C4-2B (cell line): ENCODE data around the gene ZNF366.

Experiments
- H3K27ac ChIP-seq: fragments of 450-650 bp; 2 replicates; pipeline ENCODE4 v1.5.1; 2017
- CTCF ChIP-seq: fragments of 450-650 bp; conservative IDR thresholded peaks from 2 replicates; pipeline ENCODE4 v1.5.1; 2017; ENCODE audit warnings: mild to moderate bottlenecking
- ZFX ChIP-seq: fragments of 450-650 bp; IDR thresholded peaks from 2 replicates; pipeline ENCODE4 v1.6.1; 2017

Gene ZNF366

GRCh38 chr5:72451741-72452505 lies 55.3 kb downstream of the ZNF366 start:
- no peak overlapping the region for H3K27ac ChIP-seq
- TF ChIP-seq CTCF (no peak), ZFX (no peak)

- TF ChIP-seq ZFX, result no peak
- TF ChIP-seq CTCF, result no peak
- H3K27ac ChIP-seq, result no peak overlapping the region
These were observed 58.8 kb downstream of the ZNF366 start for GRCh38 chr5:72448368-72448767.

DNA sequence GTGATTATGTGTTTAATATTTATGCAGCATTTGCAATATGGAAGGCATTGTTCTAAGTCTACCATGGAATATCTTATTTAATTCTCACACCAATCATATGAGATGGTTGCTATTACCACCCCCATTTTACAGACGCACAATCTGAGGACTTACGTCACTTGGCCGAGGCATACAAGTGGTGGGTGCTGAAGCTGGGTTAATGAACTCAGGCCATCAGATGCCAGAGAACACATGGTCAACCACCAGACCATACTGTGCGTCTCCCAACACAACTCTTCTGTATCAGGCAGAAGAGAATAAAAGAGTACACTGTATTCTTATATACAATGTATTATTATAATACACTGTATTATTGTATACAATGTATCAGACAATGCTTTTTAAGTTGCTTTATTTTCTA lies 59.5 kb downstream of the ZNF366 start:
- H3K27ac ChIP-seq, result no peak overlapping the region
- TF ChIP-seq ZFX, result no peak
- no peak for TF ChIP-seq CTCF

DNA sequence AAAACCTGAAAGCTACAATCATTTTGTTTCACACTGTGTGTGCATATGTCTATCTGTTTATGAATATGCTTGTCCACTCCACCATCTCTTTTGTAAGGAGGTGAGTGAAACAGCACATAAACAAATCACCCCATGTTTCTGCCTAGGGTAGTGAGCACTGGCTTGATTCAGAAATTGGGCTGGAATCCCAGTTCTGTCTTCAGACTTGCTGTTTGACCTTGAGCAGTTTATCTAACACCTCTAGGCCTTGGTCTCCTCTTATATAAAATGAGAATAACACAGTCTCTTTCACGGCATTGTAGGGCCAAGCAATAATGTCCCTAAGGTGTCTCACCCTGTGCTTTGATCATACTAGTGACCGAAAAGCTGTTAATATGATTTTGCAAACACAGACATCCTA lies 61.2 kb downstream of the ZNF366 start:
- H3K27ac ChIP-seq, result no peak overlapping the region
- TF ChIP-seq CTCF, result no peak
- no peak for TF ChIP-seq ZFX

DNA sequence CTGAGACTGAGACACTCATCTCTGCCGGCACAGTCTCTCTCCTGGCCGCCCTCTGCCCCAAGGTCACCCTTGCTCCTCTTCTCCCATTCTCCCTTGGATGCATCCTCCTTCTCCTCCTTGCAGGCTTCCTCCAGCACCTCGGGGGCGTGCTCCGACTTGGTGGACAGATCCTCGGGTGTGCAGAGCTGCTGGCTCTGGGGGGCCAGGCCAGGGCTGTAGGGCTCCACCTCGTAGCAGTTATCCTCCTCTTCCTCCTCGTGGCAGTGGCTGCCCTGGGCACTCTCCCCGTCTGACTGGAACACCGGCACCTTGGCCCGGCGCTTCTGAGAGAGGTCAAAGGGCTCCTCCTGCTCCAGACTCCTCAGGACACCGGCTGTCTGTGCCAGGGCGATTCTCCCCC lies 63.3 kb downstream of the ZNF366 start:
- H3K27ac ChIP-seq, result no peak overlapping the region
- no peak for TF ChIP-seq CTCF
- no peak for TF ChIP-seq ZFX

DNA sequence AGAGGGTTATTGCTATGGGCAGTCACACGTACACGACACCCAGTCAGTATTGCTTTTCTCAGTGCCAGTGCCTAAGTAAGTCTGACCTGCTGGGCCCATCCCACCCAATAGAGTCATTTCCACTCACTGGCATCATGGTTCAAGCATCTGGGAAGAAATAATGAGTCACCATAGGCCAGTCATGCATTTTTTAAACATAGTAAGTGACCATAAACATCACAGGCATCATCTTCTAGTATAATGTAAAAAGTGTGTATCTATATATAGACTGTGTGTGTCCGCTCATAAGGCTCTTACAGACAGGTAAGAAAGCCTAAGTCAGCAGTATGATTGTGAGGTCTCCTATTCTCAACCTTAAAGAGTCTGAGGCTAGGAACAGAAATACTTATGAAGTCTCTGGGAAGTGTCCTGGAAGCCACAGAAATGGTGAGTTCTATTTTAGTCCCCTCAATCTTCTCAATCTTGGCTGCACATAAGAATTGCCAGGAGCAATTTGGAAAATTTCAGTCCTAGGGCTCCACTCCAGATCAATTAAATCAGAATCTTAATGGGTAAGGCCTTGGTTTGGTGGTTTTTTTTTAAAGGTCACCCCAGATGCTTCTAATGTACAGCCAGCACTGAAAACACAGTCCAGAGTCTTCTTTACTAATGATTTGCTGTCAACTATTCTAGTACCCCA lies 65.2 kb downstream of the ZNF366 start:
- H3K27ac ChIP-seq, result no peak overlapping the region
- TF ChIP-seq CTCF (no peak), ZFX (no peak)

- H3K27ac ChIP-seq, result no peak overlapping the region
- TF ChIP-seq ZFX (no peak), CTCF (no peak)
These were observed 66.0 kb downstream of the ZNF366 start for GRCh38 chr5:72441094-72441723.
